CD4-positive, CD25-positive, alpha-beta regulatory T cell (primary cell): Measurements from ENCODE around the gene TOMT. TPM values are rescaled to one million over a fixed set of nuclear protein-coding genes. Genes with fewer than 3 reads are reported as not detected.
"Not testable (repeated sequence)": the region's sequence is repeated elsewhere in the genome, so short reads cannot be mapped to it uniquely, and the experiment has no call there.

Experiments
- ATAC-seq, 2 donors: fragments of 150-1000 bp; cut with Tn5 transposase; one replicate each; pipeline ENCODE4 v1.10.0; 2021; ENCODE audit warnings: low read depth in 2 of 2, moderate number of reproducible peaks in 2 of 2, moderate library complexity in 1 of 2
- DNase-seq, 3 donors: peaks; one replicate each; pipeline versions ENCODE4 v3.0.0 to v3.0.0-alpha.2; 2012 to 2022; ENCODE audit warnings: mixed read lengths in 1 of 3
- H3K27ac ChIP-seq: one replicate; pipeline ENCODE4 v1.7.0; 2013; ENCODE audit warnings: mild to moderate bottlenecking, low read length; ENCODE audit not compliant: insufficient read depth, poor library complexity, severe bottlenecking
- H3K27me3 ChIP-seq: one replicate; pipeline ENCODE4 v1.7.0; 2013; ENCODE audit warnings: low read length; ENCODE audit not compliant: control insufficient read depth, insufficient read depth
- H3K36me3 ChIP-seq: one replicate; pipeline ENCODE4 v1.7.0; 2013; ENCODE audit warnings: mild to moderate bottlenecking, low read length, moderate library complexity; ENCODE audit not compliant: control insufficient read depth, insufficient read depth
- H3K4me1 ChIP-seq: 2 replicates; pipeline ENCODE4 v1.7.0; 2013; ENCODE audit warnings: mild to moderate bottlenecking, low read length; ENCODE audit not compliant: insufficient read depth, control insufficient read depth, poor library complexity, severe bottlenecking
- H3K4me3 ChIP-seq: one replicate; pipeline ENCODE4 v1.7.0; 2013; ENCODE audit warnings: low read depth, mild to moderate bottlenecking, low read length, moderate library complexity
- H3K9me3 ChIP-seq, 2 experiments: 1 replicate in 1 of 2; 2 replicates in 1 of 2; pipeline ENCODE4 v1.7.0; 2013; ENCODE audit warnings: low read length in 2 of 2, mild to moderate bottlenecking in 1 of 2, moderate library complexity in 1 of 2; ENCODE audit not compliant: control insufficient read depth in 2 of 2
- H3K27ac Mint-ChIP-seq, 3 donors: one replicate each; pipeline ENCODE4 v1.8.0; 2020 to 2022; ENCODE audit warnings: mild to moderate bottlenecking in 3 of 3, mixed read lengths in 3 of 3, moderate library complexity in 2 of 3
- H3K27me3 Mint-ChIP-seq: one replicate; pipeline ENCODE4 v1.8.0; 2022; ENCODE audit warnings: mild to moderate bottlenecking, mixed read lengths
- H3K36me3 Mint-ChIP-seq: one replicate; pipeline ENCODE4 v1.8.0; 2020; ENCODE audit warnings: mixed read lengths
- H3K4me1 Mint-ChIP-seq, 4 donors: one replicate each; pipeline ENCODE4 v1.8.0; 2020 to 2022; ENCODE audit warnings: mixed read lengths in 4 of 4, mild to moderate bottlenecking in 1 of 4
- H3K4me3 Mint-ChIP-seq, 4 donors: one replicate each; pipeline ENCODE4 v1.8.0; 2020 to 2022; ENCODE audit warnings: mild to moderate bottlenecking in 4 of 4, mixed read lengths in 4 of 4, moderate library complexity in 3 of 4
- H3K9me3 Mint-ChIP-seq, 7 donors: one replicate each; pipeline ENCODE4 v1.8.0; 2020 to 2022; ENCODE audit warnings: mixed read lengths in 7 of 7, mild to moderate bottlenecking in 3 of 7, moderate library complexity in 2 of 7
- polyA plus RNA-seq, 4 donors: library from polyadenylated mRNA; unstranded; fragments of 300-500 nt; fragmentation: Illumina TruSeq; gene quantifications; one replicate each; pipeline ENCODE4 v1.2.3, GENCODE V29; 2021
- total RNA-seq: library from RNA; stranded (reverse); gene quantifications from one replicate; pipeline ENCODE4 v1.2.3, GENCODE V29; 2022

The TOMT gene
- total and polyA plus RNA-seq, 5 donors from 2014 or later = not detected

GRCh38 chr11:72140661-72141060 is 34.9 kb downstream of the TOMT start:
- Histone ChIP-seq H3K27ac (no peak overlapping the region), H3K4me1 (no peaks in the 10 kb centered on the region), H3K36me3 (no peaks in the 10 kb centered on the region), H3K9me3 (no peaks in the 10 kb centered on the region), H3K4me3 (no peak overlapping the region), H3K27me3 (no peaks in the 10 kb centered on the region)
- DNase-seq (no peak), ATAC-seq (no peak)
- Mint-ChIP-seq H3K4me3 (no peak overlapping the region), H3K27ac (no peak overlapping the region), H3K36me3 (no peaks in the 10 kb centered on the region), H3K4me1 (peaks cover 0 to 4% (median 0%) of the 10 kb centered on the region in 4 donors), H3K9me3 (no peaks in the 10 kb centered on the region), H3K27me3 (peaks cover 24% of the 10 kb centered on the region)

- ATAC-seq (no peak), DNase-seq (no peak)
- H3K4me3 Mint-ChIP-seq = no peak overlapping the region
- H3K27ac Mint-ChIP-seq = no peak overlapping the region
- no peaks in the 10 kb centered on the region for H3K27me3 ChIP-seq
- H3K27ac ChIP-seq = no peak overlapping the region
- H3K27me3 Mint-ChIP-seq = peaks cover 24% of the 10 kb centered on the region
- H3K4me3 ChIP-seq = no peak overlapping the region
- no peaks in the 10 kb centered on the region for H3K9me3 ChIP-seq
- no peaks in the 10 kb centered on the region for H3K36me3 ChIP-seq
- H3K9me3 Mint-ChIP-seq = no peaks in the 10 kb centered on the region
- H3K4me1 Mint-ChIP-seq = peaks cover 0 to 4% (median 0%) of the 10 kb centered on the region in 4 donors
- H3K36me3 Mint-ChIP-seq = no peaks in the 10 kb centered on the region
- H3K4me1 ChIP-seq = no peaks in the 10 kb centered on the region
These were observed 35.3 kb downstream of the TOMT start for GRCh38 chr11:72141066-72141465.

- H3K27ac Mint-ChIP-seq, DNase-seq, H3K36me3 Mint-ChIP-seq, H3K4me1 ChIP-seq, H3K27me3 ChIP-seq, H3K9me3 Mint-ChIP-seq, H3K4me1 Mint-ChIP-seq, H3K27ac ChIP-seq, ATAC-seq, H3K36me3 ChIP-seq, H3K4me3 Mint-ChIP-seq, H3K4me3 ChIP-seq, H3K9me3 ChIP-seq: not testable (repeated sequence)
- H3K27me3 Mint-ChIP-seq = peaks cover 19% of the 10 kb centered on the region
These were observed 36.4 kb downstream of the TOMT start for GRCh38 chr11:72142086-72142485.

- H3K36me3 ChIP-seq, H3K9me3 Mint-ChIP-seq, H3K9me3 ChIP-seq, H3K4me1 Mint-ChIP-seq, H3K27ac Mint-ChIP-seq, H3K4me3 ChIP-seq, H3K4me1 ChIP-seq, H3K4me3 Mint-ChIP-seq, H3K27ac ChIP-seq, DNase-seq, ATAC-seq, H3K36me3 Mint-ChIP-seq, H3K27me3 ChIP-seq: not testable (repeated sequence)
- peaks cover 19% of the 10 kb centered on the region for H3K27me3 Mint-ChIP-seq
These were observed 36.8 kb downstream of the TOMT start for GRCh38 chr11:72142543-72142942.

- Histone ChIP-seq H3K27ac (no peak overlapping the region), H3K4me3 (no peak overlapping the region), H3K27me3 (no peaks in the 10 kb centered on the region), H3K4me1 (no peaks in the 10 kb centered on the region), H3K9me3 (no peaks in the 10 kb centered on the region), H3K36me3 (no peaks in the 10 kb centered on the region)
- Mint-ChIP-seq H3K4me3 (no peak overlapping the region), H3K4me1 (peaks cover 0 to 4% (median 0%) of the 10 kb centered on the region in 4 donors), H3K27ac (no peak overlapping the region), H3K27me3 (peaks cover 19% of the 10 kb centered on the region), H3K9me3 (no peaks in the 10 kb centered on the region), H3K36me3 (no peaks in the 10 kb centered on the region)
- DNase-seq (no peak), ATAC-seq (no peak)
These were observed 39.3 kb downstream of the TOMT start for GRCh38 chr11:72144807-72145565.

GRCh38 chr11:72146625-72147024 is 40.9 kb downstream of the TOMT start:
- peaks cover 0 to 4% (median 0%) of the 10 kb centered on the region in 4 donors for H3K4me1 Mint-ChIP-seq
- Histone ChIP-seq H3K36me3 (no peaks in the 10 kb centered on the region), H3K27me3 (no peaks in the 10 kb centered on the region), H3K4me1 (no peaks in the 10 kb centered on the region), H3K4me3 (no peak overlapping the region), H3K9me3 (no peaks in the 10 kb centered on the region), H3K27ac (no peak overlapping the region)
- H3K36me3 Mint-ChIP-seq = no peaks in the 10 kb centered on the region
- ATAC-seq (no peak), DNase-seq (no peak)
- no peaks in the 10 kb centered on the region for H3K9me3 Mint-ChIP-seq
- H3K27me3 Mint-ChIP-seq = peaks cover 19% of the 10 kb centered on the region
- no peak overlapping the region for H3K4me3 Mint-ChIP-seq
- H3K27ac Mint-ChIP-seq = no peak overlapping the region

- no peaks in the 10 kb centered on the region for H3K36me3 ChIP-seq
- Mint-ChIP-seq H3K4me3 (no peak overlapping the region), H3K9me3 (peaks cover 0 to 2% (median 0%) of the 10 kb centered on the region in 7 donors), H3K27ac (no peak overlapping the region), H3K27me3 (peaks cover 24% of the 10 kb centered on the region), H3K4me1 (no peaks in the 10 kb centered on the region), H3K36me3 (no peaks in the 10 kb centered on the region)
- H3K4me3 ChIP-seq = no peak overlapping the region
- H3K4me1 ChIP-seq = no peaks in the 10 kb centered on the region
- ATAC-seq (no peak), DNase-seq (no peak)
- H3K27me3 ChIP-seq = no peaks in the 10 kb centered on the region
- no peaks in the 10 kb centered on the region for H3K9me3 ChIP-seq
- H3K27ac ChIP-seq = no peak overlapping the region
These were observed 45.2 kb downstream of the TOMT start for GRCh38 chr11:72150882-72151281.

GRCh38 chr11:72153874-72154273 is 48.1 kb downstream of the TOMT start:
- H3K9me3 ChIP-seq = not testable (repeated sequence)

More at GRCh38 chr11:72153874-72154273, 48.1 kb downstream of the TOMT start:
- not testable (repeated sequence) for H3K4me3 Mint-ChIP-seq, H3K9me3 Mint-ChIP-seq, H3K27ac Mint-ChIP-seq, H3K4me3 ChIP-seq, H3K27me3 ChIP-seq, H3K4me1 ChIP-seq, ATAC-seq, H3K36me3 Mint-ChIP-seq, H3K4me1 Mint-ChIP-seq, H3K36me3 ChIP-seq, DNase-seq, H3K27ac ChIP-seq
- peaks cover 44% of the 10 kb centered on the region for H3K27me3 Mint-ChIP-seq
